H9 (cell line): ENCODE results near the gene MAP2K2. TPM values are rescaled to one million over a fixed set of nuclear protein-coding genes. Genes with fewer than 3 reads are reported as not detected.

Source experiments
- DNase-seq: peaks from one replicate; pipeline ENCODE4 v3.0.0-alpha.2; 2017
- H2AFZ ChIP-seq: one replicate; pipeline ENCODE4 v1.6.1; 2013; ENCODE audit warnings: mild to moderate bottlenecking, low read length, control low read depth, moderate library complexity
- H2AK5ac ChIP-seq: 2 replicates; pipeline ENCODE4 v1.6.1; 2013; ENCODE audit warnings: low read length, control low read depth, mixed read lengths; ENCODE audit not compliant: insufficient read length
- H2BK120ac ChIP-seq: one replicate; pipeline ENCODE4 v1.6.1; 2013; ENCODE audit warnings: low read depth, mild to moderate bottlenecking, low read length, control low read depth, inconsistent platforms; ENCODE audit not compliant: poor library complexity, severe bottlenecking
- H2BK12ac ChIP-seq: 2 replicates; pipeline ENCODE4 v1.6.1; 2013; ENCODE audit warnings: low read length, control low read depth, mixed read lengths, low read depth; ENCODE audit not compliant: insufficient read length
- H2BK15ac ChIP-seq: 2 replicates; pipeline ENCODE4 v1.6.1; 2013; ENCODE audit warnings: low read depth, low read length, control low read depth
- H2BK20ac ChIP-seq: one replicate; pipeline ENCODE4 v1.6.1; 2013; ENCODE audit warnings: low read depth, mild to moderate bottlenecking, low read length, control low read depth, inconsistent platforms; ENCODE audit not compliant: poor library complexity, severe bottlenecking
- H2BK5ac ChIP-seq: 2 replicates; pipeline ENCODE4 v1.6.1; 2013; ENCODE audit warnings: low read length, control low read depth, mixed read lengths; ENCODE audit not compliant: insufficient read length
- H3K14ac ChIP-seq: 2 replicates; pipeline ENCODE4 v1.6.1; 2013; ENCODE audit warnings: low read length, control low read depth; ENCODE audit not compliant: insufficient read depth
- H3K18ac ChIP-seq: 2 replicates; pipeline ENCODE4 v1.6.1; 2013; ENCODE audit warnings: low read depth, mild to moderate bottlenecking, mixed read lengths, low read length, control low read depth; ENCODE audit not compliant: insufficient read length
- H3K23ac ChIP-seq: 2 replicates; pipeline ENCODE4 v1.6.1; 2013; ENCODE audit warnings: low read length, control low read depth, mixed read lengths, low read depth; ENCODE audit not compliant: insufficient read length
- H3K23me2 ChIP-seq: 2 replicates; pipeline ENCODE4 v1.6.1; 2013; ENCODE audit warnings: low read depth, mild to moderate bottlenecking, mixed read lengths, low read length, control low read depth; ENCODE audit not compliant: insufficient read length, poor library complexity, severe bottlenecking
- H3K27ac ChIP-seq: 2 replicates; pipeline ENCODE4 v1.5.1; 2013; ENCODE audit warnings: low read length, control low read depth, mixed read lengths, low read depth; ENCODE audit not compliant: insufficient read length
- H3K27me3 ChIP-seq: 2 replicates; pipeline ENCODE4 v1.6.1; 2013; ENCODE audit warnings: low read length, control low read depth, inconsistent platforms; ENCODE audit not compliant: insufficient read depth
- H3K4ac ChIP-seq: 2 replicates; pipeline ENCODE4 v1.6.1; 2013; ENCODE audit warnings: low read depth, mild to moderate bottlenecking, control low read depth, inconsistent platforms, low read length, moderate library complexity
- H3K4me1 ChIP-seq: 2 replicates; pipeline ENCODE4 v1.6.1; 2013; ENCODE audit warnings: low read length, control low read depth, inconsistent platforms; ENCODE audit not compliant: insufficient read depth
- H3K4me2 ChIP-seq: 2 replicates; pipeline ENCODE4 v1.6.1; 2013; ENCODE audit warnings: low read length, control low read depth, mixed read lengths; ENCODE audit not compliant: insufficient read length, insufficient read depth
- H3K56ac ChIP-seq: 2 replicates; pipeline ENCODE4 v1.6.1; 2013; ENCODE audit warnings: low read depth, mild to moderate bottlenecking, mixed read lengths, low read length, control low read depth; ENCODE audit not compliant: insufficient read length
- H3K79me1 ChIP-seq: 2 replicates; pipeline ENCODE4 v1.6.1; 2013; ENCODE audit warnings: low read depth, mild to moderate bottlenecking, moderate library complexity, low read length, control low read depth, inconsistent platforms; ENCODE audit not compliant: insufficient read depth, poor library complexity, severe bottlenecking
- H3K79me2 ChIP-seq: 2 replicates; pipeline ENCODE4 v1.6.1; 2013; ENCODE audit warnings: low read length, control low read depth, inconsistent platforms; ENCODE audit not compliant: insufficient read depth
- H3K9ac ChIP-seq: 2 replicates; pipeline ENCODE4 v1.6.1; 2013; ENCODE audit warnings: low read length, control low read depth, mixed read lengths; ENCODE audit not compliant: insufficient read length; ENCODE audit errors: extremely low read depth
- H3K9me3 ChIP-seq: one replicate; pipeline ENCODE4 v1.6.1; 2013; ENCODE audit warnings: low read depth, low read length, inconsistent platforms; ENCODE audit not compliant: control insufficient read depth
- H3T11ph ChIP-seq: one replicate; pipeline ENCODE4 v1.6.1; 2013; ENCODE audit warnings: mild to moderate bottlenecking, low read length, control low read depth, inconsistent platforms
- H4K20me1 ChIP-seq: one replicate; pipeline ENCODE4 v1.6.1; 2013; ENCODE audit not compliant: control insufficient read depth, insufficient read length, insufficient read depth
- H4K5ac ChIP-seq: 2 replicates; pipeline ENCODE4 v1.6.1; 2013; ENCODE audit warnings: low read depth, mild to moderate bottlenecking, mixed read lengths, low read length, control low read depth; ENCODE audit not compliant: insufficient read length
- H4K8ac ChIP-seq: replicated peaks from 2 replicates; pipeline ENCODE4 v1.6.1; 2013; ENCODE audit warnings: low read length, control low read depth, mixed read lengths, low read depth; ENCODE audit not compliant: insufficient read length
- H4K91ac ChIP-seq: 2 replicates; pipeline ENCODE4 v1.6.1; 2013; ENCODE audit warnings: low read depth, mild to moderate bottlenecking, moderate library complexity, mixed read lengths, low read length, control low read depth; ENCODE audit not compliant: insufficient read length
- H3K27ac Mint-ChIP-seq, 3 experiments: 2 replicates in 2 of 3; 3 replicates in 1 of 3; pipeline ENCODE4 v1.8.0; 2020 to 2021; ENCODE audit warnings: mixed read lengths in 3 of 3, mild to moderate bottlenecking in 1 of 3, moderate library complexity in 1 of 3
- H3K27me3 Mint-ChIP-seq: 2 replicates; pipeline ENCODE4 v1.8.0; 2021; ENCODE audit warnings: low read depth, mild to moderate bottlenecking, moderate library complexity, mixed read lengths
- H3K36me3 Mint-ChIP-seq, 3 experiments: 2 replicates in 2 of 3; 3 replicates in 1 of 3; pipeline ENCODE4 v1.8.0; 2020 to 2021; ENCODE audit warnings: low read depth in 3 of 3, mixed read lengths in 3 of 3; ENCODE audit not compliant: insufficient read depth in 1 of 3
- H3K4me1 Mint-ChIP-seq, 2 experiments: 2 replicates each; pipeline ENCODE4 v1.8.0; 2020; ENCODE audit warnings: mixed read lengths in 2 of 2
- H3K4me3 Mint-ChIP-seq, 2 experiments: 2 replicates in 1 of 2; 3 replicates in 1 of 2; pipeline ENCODE4 v1.8.0; 2020 to 2021; ENCODE audit warnings: mild to moderate bottlenecking in 2 of 2, mixed read lengths in 2 of 2, moderate library complexity in 1 of 2
- H3K9me3 Mint-ChIP-seq, 2 experiments: 2 replicates in 1 of 2; 3 replicates in 1 of 2; pipeline ENCODE4 v1.8.0; 2020; ENCODE audit warnings: mild to moderate bottlenecking in 2 of 2, mixed read lengths in 2 of 2, moderate library complexity in 1 of 2
- WGBS: extraction: QIAGEN DNeasy Blood & Tissue Kit; methylation state at CpG from one replicate; pipeline ENCODE4 v1.1.7; 2013; ENCODE audit warnings: missing lambda C conversion rate, low lambda C conversion rate, mixed read lengths; ENCODE audit not compliant: insufficient read length; ENCODE audit errors: extremely low coverage; 5-methylcytosine and 5-hydroxymethylcytosine counted together
- total RNA-seq: library from RNA; stranded (reverse); gene quantifications from 2 replicates; pipeline ENCODE4 v1.2.1, GENCODE V29; 2021
- TF ChIP-seq, protein P1 (sequence below): fragments of 200-600 bp; sonication (generic); conservative IDR thresholded peaks from 3 replicates; pipeline ENCODE4 v1.8.0; 2021; ENCODE audit warnings: antibody characterized with exemption, mild to moderate bottlenecking

The MAP2K2 gene
- total RNA-seq, 1 experiment from 2014 or later: 167 TPM

DNA sequence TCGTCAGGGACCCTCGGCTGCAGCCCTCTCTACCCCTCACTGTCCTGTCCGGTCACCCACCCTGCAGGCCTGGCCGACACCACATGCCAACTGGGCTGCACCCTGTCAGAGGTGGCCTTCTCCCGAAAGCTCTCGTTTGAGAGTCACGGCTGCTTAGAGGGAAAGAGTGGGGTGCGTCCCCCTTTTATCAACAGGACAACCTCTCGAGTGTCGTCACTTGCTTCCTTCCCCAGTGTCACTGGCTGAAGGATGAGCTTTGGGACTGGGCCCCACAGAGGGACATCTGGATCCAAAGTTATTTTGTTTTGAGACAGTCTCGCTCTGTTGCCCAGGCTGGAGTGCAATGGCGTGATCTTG is 28.5 kb downstream of the MAP2K2 start:
- peaks cover 23 to 51% (median 34%) of the 10 kb centered on the region in 3 experiments for H3K36me3 Mint-ChIP-seq
- no peak overlapping the region for H3K27ac Mint-ChIP-seq
- H3K4me1 ChIP-seq: no peaks in the 10 kb centered on the region
- H3K27me3 Mint-ChIP-seq: no peaks in the 10 kb centered on the region
- no peak overlapping the region for H3K18ac ChIP-seq
- H3K27me3 ChIP-seq: no peaks in the 10 kb centered on the region
- H2BK5ac ChIP-seq: no peak overlapping the region
- H3K4me3 Mint-ChIP-seq: no peak overlapping the region; a peak in 1 of 5 replicates
- no peaks in the 10 kb centered on the region for H3K9me3 ChIP-seq
- no peak overlapping the region for H2BK20ac ChIP-seq
- no peak overlapping the region for H3K56ac ChIP-seq
- H4K8ac ChIP-seq: no peak overlapping the region
- H2BK15ac ChIP-seq: no peak overlapping the region
- H4K5ac ChIP-seq: no peak overlapping the region
- TF ChIP-seq, protein P1, sequence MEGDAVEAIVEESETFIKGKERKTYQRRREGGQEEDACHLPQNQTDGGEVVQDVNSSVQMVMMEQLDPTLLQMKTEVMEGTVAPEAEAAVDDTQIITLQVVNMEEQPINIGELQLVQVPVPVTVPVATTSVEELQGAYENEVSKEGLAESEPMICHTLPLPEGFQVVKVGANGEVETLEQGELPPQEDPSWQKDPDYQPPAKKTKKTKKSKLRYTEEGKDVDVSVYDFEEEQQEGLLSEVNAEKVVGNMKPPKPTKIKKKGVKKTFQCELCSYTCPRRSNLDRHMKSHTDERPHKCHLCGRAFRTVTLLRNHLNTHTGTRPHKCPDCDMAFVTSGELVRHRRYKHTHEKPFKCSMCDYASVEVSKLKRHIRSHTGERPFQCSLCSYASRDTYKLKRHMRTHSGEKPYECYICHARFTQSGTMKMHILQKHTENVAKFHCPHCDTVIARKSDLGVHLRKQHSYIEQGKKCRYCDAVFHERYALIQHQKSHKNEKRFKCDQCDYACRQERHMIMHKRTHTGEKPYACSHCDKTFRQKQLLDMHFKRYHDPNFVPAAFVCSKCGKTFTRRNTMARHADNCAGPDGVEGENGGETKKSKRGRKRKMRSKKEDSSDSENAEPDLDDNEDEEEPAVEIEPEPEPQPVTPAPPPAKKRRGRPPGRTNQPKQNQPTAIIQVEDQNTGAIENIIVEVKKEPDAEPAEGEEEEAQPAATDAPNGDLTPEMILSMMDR: no peak
- H2AFZ ChIP-seq: no peak overlapping the region
- H2AK5ac ChIP-seq: no peak overlapping the region
- no peaks in the 10 kb centered on the region for H3K23me2 ChIP-seq
- H4K20me1 ChIP-seq: peaks cover 3% of the 10 kb centered on the region
- no peak overlapping the region for H3K4ac ChIP-seq
- H3K27ac ChIP-seq: no peak overlapping the region
- H2BK12ac ChIP-seq: no peak overlapping the region
- no peak for DNase-seq
- no peak overlapping the region for H3K23ac ChIP-seq
- H3K79me1 ChIP-seq: no peaks in the 10 kb centered on the region
- H3K9ac ChIP-seq: no peak overlapping the region
- no peak overlapping the region for H4K91ac ChIP-seq
- no peak overlapping the region for H3K4me2 ChIP-seq
- no peak overlapping the region for H3K14ac ChIP-seq
- no peaks in the 10 kb centered on the region for H3K79me2 ChIP-seq
- no peaks in the 10 kb centered on the region for H3K9me3 Mint-ChIP-seq
- H3K4me1 Mint-ChIP-seq: no peaks in the 10 kb centered on the region
- H3T11ph ChIP-seq: no peak overlapping the region
- WGBS: no CpG with 5 or more reads among the region's 12 CpGs
- no peak overlapping the region for H2BK120ac ChIP-seq
